GM12878 (cell line): ENCODE measurements around the gene SLC10A2. TPM values are rescaled to one million over a fixed set of nuclear protein-coding genes. Genes with fewer than 3 reads are reported as not detected.

Experiments used
- FOXK2 ChIP-seq: fragments of 450-650 bp; IDR thresholded peaks from 2 replicates; pipeline ENCODE4 v1.6.1; 2017; ENCODE audit warnings: mild to moderate bottlenecking, moderate library complexity
- RB1 ChIP-seq: fragments of 450-650 bp; formaldehyde crosslinking; IDR thresholded peaks from 2 replicates; pipeline ENCODE4 v1.6.1; 2017; ENCODE audit warnings: mild to moderate bottlenecking, borderline replicate concordance
- SMAD1 ChIP-seq: fragments of 450-650 bp; IDR thresholded peaks from 2 replicates; pipeline ENCODE4 v1.6.1; 2018; ENCODE audit warnings: mild to moderate bottlenecking, low read depth; ENCODE audit not compliant: partially characterized antibody
- SUZ12 ChIP-seq: fragments of 200-600 bp; sonication (generic); IDR thresholded peaks from one replicate; pipeline ENCODE4 v1.6.1; 2018; ENCODE audit warnings: antibody characterized with exemption, mild to moderate bottlenecking; ENCODE audit not compliant: unreplicated experiment
- polyA plus RNA-seq, 11 experiments: library from polyadenylated mRNA; depleted of rRNA in 4 of 11; unstranded in 6 of 11; stranded (reverse) in 5 of 11; fragments of >200 nt; fragmentation: Nextera tagmentation in 4 of 11; fragmentation: Illumina TruSeq in 1 of 11; extraction: Ambion mirVana in 4 of 11; extraction: Trizol in 1 of 11; gene quantifications; 1 replicate in 1 of 11; 2 replicates in 10 of 11; pipeline versions ENCODE4 v1.2.1 to v1.2.3, GENCODE V29; 2011 to 2016; ENCODE audit warnings: inconsistent platforms in 2 of 11, missing spikeins in 2 of 11, low read depth in 1 of 11
- total RNA-seq, 4 experiments: library from RNA; depleted of rRNA in 3 of 4; stranded (reverse); fragments of >200 nt in 3 of 4; fragmentation: Illumina TruSeq in 1 of 4; extraction: Trizol in 1 of 4; gene quantifications; 2 replicates each; pipeline versions ENCODE4 v1.2.1 to v1.2.3, GENCODE V29; 2013 to 2021
- TF ChIP-seq, protein P1 (sequence below): fragments of 450-650 bp; IDR thresholded peaks from 2 replicates; pipeline ENCODE4 v1.6.1; 2018; ENCODE audit warnings: mild to moderate bottlenecking, low read depth, moderate library complexity; ENCODE audit not compliant: partially characterized antibody

Gene SLC10A2
- total and polyA plus RNA-seq, 10 of the 15 experiments (the other 5 are each of a cell fraction or from before 2014, with no cell fraction given) = 0.01 to 0.04 (median 0.02) TPM; not detected in 7

GRCh38 chr13:102999499-102999898 is 66.7 kb downstream of the SLC10A2 start (continued):
- TF ChIP-seq, protein P1, sequence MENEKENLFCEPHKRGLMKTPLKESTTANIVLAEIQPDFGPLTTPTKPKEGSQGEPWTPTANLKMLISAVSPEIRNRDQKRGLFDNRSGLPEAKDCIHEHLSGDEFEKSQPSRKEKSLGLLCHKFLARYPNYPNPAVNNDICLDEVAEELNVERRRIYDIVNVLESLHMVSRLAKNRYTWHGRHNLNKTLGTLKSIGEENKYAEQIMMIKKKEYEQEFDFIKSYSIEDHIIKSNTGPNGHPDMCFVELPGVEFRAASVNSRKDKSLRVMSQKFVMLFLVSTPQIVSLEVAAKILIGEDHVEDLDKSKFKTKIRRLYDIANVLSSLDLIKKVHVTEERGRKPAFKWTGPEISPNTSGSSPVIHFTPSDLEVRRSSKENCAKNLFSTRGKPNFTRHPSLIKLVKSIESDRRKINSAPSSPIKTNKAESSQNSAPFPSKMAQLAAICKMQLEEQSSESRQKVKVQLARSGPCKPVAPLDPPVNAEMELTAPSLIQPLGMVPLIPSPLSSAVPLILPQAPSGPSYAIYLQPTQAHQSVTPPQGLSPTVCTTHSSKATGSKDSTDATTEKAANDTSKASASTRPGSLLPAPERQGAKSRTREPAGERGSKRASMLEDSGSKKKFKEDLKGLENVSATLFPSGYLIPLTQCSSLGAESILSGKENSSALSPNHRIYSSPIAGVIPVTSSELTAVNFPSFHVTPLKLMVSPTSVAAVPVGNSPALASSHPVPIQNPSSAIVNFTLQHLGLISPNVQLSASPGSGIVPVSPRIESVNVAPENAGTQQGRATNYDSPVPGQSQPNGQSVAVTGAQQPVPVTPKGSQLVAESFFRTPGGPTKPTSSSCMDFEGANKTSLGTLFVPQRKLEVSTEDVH = no peak
- no peak for TF ChIP-seq RB1
- no peak for TF ChIP-seq SUZ12
- TF ChIP-seq FOXK2 = no peak
- TF ChIP-seq SMAD1 = no peak

Other genes starting within 250 kb of the SLC10A2 start
- gene ERCC5, start 220.4 kb downstream of the SLC10A2 start, total RNA-seq (2014; rRNA removed) = 42.0 and 53.0 TPM in 2 replicates
- 58.9 and 62.8 TPM in 2 replicates for gene ERCC5, start 220.4 kb downstream of the SLC10A2 start, total RNA-seq (2014; rRNA removed; fragmentation: Illumina TruSeq; extraction: Trizol)
- gene ERCC5, start 220.4 kb downstream of the SLC10A2 start, total RNA-seq (2021) = 38.6 and 39.1 TPM in 2 replicates
- 44.5 and 58.3 TPM in 2 replicates for gene ERCC5, start 220.4 kb downstream of the SLC10A2 start, polyA plus RNA-seq (2011; rRNA removed)
- 59.2 and 67.2 TPM in 2 replicates for gene ERCC5, start 220.4 kb downstream of the SLC10A2 start, polyA plus RNA-seq (2014; fragmentation: Illumina TruSeq; extraction: Trizol)
- gene ERCC5, start 220.4 kb downstream of the SLC10A2 start, polyA plus RNA-seq (2014; fragmentation: Nextera tagmentation; extraction: Ambion mirVana) = 10 to 100 TPM; 11.7 to 24.3 TPM
- 43.9 and 47.0 TPM in 2 replicates for gene ERCC5, start 220.4 kb downstream of the SLC10A2 start, polyA plus RNA-seq (2014; rRNA removed)
- gene ERCC5, start 220.4 kb downstream of the SLC10A2 start, polyA plus RNA-seq (2016; fragmentation: Nextera tagmentation; extraction: Ambion mirVana) = 10 to 100 TPM; 38.3 to 41.2 TPM